HG03159 (cell line): ENCODE measurements around the gene POLR2L.
A peak's percentile ranks its signal among the peaks of the same experiment; 100 is the strongest.

ENCODE experiments used
- ATAC-seq: cut with Tn5 transposase; IDR thresholded peaks from one replicate; pipeline ENCODE4 v1.9.1; 2021; ENCODE audit warnings: mild to moderate bottlenecking, moderate library complexity; ENCODE audit not compliant: unreplicated experiment

POLR2L gene

DNA sequence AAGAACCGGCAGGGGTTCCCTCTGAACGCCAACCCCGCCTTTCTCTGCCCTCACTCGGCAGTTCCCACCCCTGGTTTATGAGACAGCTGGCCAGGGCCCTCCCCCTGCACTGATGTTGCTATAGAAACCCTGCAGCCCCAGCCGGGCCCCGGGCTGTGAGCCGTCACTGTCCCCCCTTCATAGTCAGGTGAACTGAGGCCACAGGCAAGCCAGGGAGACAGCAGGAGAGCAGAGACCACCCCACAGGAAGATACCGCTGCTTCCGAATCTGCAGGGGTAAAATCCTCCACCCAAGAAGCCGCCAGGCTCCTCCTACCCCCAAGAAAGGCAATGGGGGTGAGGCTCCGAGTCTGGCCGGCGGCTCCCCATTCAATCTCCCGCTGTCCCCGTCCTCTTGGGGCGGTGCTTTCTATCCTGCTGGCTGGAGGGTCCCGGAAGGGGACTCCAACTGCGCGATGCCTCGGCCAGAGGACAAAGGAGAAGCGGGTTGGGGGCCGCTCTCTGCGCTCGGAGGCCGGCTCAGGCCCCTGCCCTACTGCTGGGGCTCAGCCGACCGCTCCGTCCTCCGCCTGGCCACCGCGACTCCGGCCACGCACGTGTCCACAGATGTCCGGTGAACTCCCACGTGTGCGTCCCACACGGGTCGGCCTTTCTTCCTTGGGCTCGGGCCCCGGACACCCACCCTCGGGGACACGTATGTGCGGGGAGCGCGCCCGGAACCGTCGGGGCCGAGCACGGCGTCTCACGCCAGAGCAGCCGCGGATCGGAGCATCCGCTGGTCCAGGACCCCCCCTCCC lies 44.8 kb downstream of the POLR2L start:
- ATAC-seq, result peak; percentile 45

DNA sequence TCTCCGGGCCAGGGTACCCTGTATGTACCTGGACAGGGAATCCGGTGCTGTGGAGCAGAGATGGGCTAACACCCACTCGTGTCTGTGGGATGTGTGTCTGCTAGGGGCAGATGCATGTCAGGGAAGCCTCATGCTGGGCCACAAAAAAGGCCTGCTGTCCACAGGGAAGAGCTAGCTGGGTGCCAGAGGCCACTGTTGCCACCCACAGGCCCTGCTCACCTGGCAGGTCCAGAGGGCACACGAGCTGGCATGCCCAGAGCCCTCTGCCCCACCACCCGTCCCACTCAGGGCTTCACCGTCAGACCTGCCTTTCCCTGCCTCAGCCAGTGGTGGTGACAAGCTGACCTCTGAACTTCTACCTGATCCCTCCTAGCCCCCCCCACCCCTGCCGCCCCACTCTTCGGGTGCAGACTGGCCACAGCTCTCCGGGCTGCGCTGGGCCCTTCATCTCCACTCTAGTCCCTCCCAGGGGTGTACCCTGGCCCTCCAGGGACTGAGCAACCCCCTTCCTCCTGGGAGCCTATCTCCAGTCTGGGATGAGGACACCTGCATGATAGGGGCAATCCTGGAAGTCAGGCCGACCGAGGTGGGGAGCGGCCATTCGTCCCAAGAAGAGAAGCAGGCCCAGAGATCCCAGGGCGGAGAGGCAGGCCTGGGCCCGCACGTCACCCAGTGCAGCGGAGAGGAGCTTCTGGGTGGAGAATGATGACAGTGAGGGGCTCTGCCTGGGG lies 45.6 kb downstream of the POLR2L start:
- ATAC-seq, result no peak

DNA sequence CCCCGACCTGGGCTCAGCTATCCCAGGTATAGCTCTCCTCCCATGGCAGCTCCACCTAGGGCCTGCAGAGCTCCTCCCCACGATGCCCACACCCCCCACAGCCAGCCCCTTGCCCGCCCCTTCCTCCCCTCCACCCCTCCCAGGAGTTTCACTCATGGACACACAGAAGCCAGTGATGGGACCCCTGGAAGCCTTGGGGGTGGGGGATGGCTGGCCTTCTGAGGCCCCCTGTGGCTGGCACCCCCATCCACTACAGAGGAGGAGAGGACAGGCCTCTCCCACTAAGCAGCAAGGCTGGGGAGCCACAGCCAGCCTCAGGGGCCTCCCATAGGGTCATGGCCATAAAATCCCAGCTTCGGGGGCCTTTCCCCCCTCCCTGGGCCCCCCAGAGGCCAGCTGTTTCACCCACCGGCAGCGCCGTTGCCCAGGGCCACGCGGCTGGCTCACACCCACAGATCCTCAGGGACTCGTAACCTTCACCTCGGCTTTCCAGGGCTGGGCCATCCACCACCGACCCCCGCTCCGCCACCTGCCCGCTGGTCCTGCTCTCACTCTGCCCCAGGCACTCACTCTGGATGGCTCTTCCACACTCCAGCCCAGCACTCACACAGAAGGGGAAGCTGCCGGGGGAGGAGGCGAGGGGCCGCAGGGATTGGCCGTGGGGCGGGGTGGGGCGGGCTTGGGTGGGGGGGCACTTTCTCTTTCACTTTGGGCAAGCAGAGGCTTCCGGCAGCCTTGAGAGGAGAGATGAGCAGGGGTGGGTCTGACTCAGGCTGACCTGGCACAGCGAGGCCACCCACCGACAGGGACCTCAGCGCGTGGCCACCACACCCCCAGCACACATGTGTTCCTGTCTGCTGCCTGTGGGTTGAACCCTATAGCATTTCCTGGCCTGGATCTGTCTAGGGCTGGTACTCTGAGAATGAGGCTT lies 46.4 kb downstream of the POLR2L start:
- peak; percentile 31 for ATAC-seq

DNA sequence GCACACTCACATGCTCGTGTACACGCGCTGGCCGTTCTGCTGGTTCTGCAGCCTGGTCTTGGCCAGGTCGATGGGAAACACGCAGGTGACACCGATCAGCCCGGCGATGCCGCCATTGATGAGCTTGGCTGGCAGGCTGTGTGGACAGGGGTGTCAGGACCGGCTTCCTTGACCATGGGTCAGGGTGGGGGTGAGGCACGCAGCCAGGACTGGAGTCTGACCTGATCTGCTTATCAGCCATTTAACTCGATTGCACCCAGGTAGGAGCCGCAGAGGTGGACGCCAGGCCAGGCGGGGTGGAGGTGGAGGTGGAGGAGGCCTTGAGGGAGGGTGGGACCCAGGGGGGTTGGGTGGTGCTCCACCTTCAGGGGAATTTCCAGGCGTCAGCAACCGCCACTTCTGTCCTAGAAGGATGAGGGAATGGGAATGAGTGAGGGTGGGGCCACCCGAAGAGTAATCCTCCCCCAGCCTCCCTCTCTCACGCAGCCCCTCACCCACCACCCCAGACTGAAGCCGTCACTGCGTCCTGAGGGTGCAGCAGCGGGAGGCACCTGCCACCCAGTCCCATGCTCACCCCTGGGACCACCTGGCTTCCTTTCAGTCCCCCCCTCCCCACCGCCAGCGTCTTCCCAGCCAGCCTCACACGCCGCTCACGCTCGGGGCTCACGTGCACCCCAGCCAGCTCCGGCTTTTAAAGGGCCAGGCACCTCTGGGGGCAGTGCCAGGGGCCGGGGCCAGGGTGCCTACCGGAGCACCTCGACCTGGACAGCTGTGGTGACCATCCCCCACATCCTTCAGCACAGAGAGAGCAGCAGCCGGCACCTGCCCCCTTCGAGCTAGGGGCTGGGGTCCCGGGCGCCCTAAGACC lies 47.3 kb downstream of the POLR2L start:
- ATAC-seq, result no peak

DNA sequence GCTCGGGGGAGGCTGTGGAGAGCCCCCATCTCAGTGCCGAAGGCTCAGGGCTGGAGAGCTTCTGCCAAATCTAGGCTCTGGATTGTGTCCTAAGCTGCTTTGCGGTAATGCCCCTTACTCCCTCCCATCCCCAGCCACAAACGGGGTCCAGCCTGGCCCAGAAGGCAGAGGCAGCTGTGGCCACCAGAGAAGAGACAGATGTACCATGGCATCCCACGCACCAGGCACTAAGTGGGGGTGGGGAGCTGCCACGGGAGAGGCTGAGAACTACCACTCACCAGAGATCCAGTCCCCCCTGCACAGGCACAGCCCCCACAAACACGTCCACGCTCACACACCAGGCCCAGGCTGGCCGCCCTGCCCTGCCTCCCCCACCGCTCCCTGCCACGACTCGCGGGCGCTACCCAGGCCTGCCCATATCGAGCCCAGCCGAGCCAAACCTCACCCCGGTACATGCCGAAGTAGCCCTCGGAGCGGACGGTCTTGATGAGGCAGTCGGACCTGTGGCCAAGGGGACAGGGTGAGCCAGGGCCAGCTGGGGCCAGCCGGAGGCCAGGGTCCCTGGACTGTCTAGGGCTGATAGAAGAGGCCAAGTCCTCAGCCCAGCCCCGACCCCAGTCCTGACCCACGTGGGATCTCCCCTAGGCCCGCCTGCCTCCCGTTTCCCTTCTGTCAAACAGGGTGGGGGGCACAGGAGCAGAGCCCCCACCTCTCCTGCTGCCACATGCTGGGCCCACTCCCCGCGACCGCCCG lies 48.1 kb downstream of the POLR2L start:
- no peak for ATAC-seq

DNA sequence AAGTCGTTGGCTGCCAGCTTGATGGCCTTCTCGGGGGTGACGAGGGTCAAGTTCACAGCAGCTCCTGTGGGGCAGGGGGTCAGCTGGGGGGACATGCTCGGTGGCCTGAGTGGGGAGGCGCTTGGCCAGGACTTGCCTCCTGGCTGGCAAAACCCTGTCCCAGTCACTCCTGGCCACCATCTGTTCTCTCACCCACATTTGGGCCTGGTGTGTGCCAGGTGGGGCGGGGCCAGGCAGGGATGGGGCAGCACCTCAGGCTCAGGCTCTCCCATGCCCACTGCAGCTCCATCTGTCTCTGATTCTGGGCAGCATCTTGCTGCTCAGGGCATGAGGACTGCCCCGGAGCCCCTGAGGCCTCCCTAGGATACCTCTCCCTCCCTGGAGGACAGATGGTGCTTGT lies 48.8 kb downstream of the POLR2L start:
- ATAC-seq, result no peak

DNA sequence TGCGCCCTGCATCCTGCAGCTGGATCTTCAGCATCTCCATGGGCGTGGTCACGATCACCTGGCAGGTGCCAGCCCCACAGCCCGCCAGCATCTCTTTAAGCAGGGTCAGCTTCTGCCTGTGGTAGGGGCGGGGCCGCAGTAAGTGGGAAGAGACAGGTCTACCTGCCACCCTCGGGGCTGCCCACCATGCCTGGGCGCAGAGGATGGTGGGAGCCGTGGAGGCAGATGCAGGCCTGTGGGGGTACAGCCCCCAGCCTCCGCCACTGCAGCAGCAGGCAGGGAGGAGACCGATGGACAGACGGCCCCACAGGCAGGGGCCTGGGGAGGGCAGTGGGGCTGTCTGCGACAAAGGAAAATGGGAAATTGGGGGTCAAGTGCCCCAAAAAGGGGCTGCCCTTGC lies 49.5 kb downstream of the POLR2L start:
- ATAC-seq, result no peak

DNA sequence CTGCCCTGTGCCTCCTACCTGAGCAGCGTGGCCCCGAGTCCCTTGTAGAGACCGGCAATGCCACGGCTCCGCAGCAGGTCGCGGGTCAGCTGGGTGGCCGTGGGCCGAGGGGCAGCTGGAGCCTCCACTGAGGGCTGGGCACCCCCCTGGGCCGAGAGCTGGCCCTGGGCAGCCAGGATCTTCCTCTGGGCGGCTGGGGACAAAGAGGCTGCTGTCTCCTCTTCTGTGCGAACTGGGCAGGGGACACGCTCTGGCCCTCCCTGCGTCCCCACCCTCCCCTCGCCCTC lies 49.9 kb downstream of the POLR2L start:
- ATAC-seq, result no peak

DNA sequence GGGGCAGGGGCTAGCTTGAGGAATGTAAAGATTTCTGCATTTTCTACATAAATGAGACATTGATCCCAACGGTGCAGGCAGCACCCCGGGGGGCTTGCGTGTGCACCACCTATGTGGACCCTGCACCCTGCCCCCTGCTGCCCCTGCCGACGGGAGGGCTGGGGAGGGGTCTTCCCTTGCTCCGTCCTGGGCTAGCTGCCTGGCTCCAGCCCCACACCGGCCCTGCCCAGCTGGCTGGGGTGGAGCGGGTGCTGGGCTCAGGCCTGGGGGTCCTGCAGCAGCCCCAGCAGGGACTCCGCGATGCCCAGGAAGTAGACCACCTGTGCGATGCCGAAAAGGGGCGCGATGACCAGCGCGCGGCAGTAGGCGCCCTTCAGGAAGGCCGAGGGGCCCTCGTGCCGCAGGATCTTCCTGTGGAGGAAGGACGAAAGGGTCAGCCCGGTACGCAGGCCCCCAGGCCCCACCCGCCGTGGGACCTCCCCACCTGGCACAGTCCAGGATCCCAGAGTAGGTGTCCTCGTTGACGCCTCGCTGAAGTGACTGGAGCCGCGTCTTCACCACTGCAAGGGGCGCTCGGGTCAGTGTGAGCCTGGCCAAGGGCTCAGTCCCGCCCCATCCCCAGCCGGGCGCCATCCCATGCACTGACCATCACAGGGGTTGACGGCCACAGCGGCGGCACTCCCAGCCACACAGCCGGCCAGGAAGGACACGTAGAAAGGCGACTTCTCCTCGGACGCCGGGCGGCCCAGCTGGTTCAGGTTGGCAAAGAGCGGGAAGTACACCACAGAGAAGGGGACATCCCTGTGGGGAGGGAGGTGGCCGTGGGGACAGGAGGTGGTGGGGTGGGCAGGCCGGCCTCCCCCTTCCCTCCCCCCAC lies 50.4 kb downstream of the POLR2L start:
- ATAC-seq, result no peak

DNA sequence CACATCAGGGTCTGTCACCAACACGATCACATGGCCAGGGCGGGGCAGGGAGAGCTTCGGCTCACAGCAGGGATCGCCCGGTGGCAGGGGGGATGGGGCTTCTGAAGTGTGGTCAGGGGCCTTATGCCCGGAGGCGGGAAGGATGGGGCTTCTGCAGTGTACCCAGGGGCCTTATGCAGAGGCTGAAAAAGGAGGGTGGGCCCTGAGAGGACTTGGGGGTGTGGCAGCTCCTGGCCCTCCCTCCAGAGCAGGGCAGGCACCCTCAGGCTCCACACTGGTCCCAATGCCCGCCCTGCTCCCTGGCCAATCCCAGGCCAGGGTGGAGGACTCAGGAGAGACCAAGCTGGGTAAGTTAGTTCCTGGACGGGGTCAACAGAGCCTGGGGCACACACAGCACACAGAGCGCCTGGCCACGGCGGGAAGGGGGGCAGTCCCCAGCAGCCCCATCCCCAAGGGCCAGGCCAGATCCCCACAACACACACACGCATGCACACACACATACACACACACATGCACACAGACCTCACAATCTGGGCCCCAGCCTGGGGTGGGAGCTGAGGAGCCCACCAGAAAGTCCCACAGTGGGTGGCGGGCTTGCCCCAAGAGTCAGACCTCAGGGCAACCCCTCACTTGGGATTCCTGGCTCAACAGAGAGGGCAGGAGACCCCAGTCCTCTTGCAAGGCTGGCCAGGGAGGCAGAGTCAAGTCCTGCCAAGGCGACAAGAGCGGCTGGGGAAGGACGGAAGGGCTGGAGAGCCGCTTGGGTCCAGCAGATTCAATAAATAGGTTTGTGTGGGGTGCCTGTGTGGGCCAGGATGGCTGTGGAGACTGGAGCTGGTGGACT lies 51.4 kb downstream of the POLR2L start:
- no peak for ATAC-seq

DNA sequence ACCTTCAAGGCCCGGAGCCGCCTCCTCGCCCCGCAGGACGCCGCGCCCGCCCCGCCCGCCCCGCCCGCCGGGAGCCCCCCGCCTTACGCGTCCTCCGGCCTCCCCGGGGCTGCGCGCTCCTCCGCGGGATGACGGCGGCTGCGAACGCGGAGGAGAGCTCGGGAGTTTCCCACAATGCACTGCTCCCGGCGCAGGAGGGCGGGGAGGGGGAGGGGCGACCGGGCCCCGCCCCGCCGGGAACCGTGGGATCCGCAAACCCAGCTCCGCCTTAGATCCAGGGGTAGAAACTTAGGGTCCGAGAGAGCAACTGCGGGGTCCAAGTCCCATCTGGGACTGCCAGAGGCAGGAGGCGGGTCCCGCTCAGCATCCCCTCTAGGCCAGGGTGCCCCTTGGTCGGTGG lies 52.4 kb downstream of the POLR2L start, which contains the start of gene CEND1:
TSS of gene CEND1 (minus strand) at position 148 of the 400 bp plus-strand sequence. CDS start 1,514 bp downstream, outside the sequence.
- no peak for ATAC-seq
